Measurements from ENCODE around the gene FMO3.

- TF ChIP-seq CTCF (IDR thresholded peaks at IDR 0.05; ENCODE audit: low read depth, low read length, poor library complexity, severe bottlenecking) (no peak), EZH2phosphoT487 (IDR thresholded peaks at IDR 0.05; ENCODE audit: borderline replicate concordance, low read length) (no peak)
These were observed 8.1 kb upstream of the FMO3 start for GRCh38 chr1:171082606-171083005.
